Epithelial cell of proximal tubule (primary cell): ENCODE results near the gene RPS6KA1. TPM values are rescaled to one million over a fixed set of nuclear protein-coding genes. Genes with fewer than 3 reads are reported as not detected.

ENCODE experiments used
- DNase-seq: peaks from one replicate; pipeline ENCODE4 v3.0.0-alpha.2; 2011; ENCODE audit warnings: low read depth
- H3K4me3 ChIP-seq: 2 replicates; pipeline ENCODE4 v1.5.1; 2011; ENCODE audit warnings: low read depth, mild to moderate bottlenecking, low read length
- CTCF ChIP-seq: conservative IDR thresholded peaks from 2 replicates; pipeline ENCODE4 v1.5.1; 2012; ENCODE audit warnings: low read depth, mild to moderate bottlenecking, low read length
- total RNA-seq: library from RNA; depleted of rRNA; stranded (reverse); fragments of >200 nt; gene quantifications from 2 replicates; pipeline ENCODE4 v1.2.3, GENCODE V29; 2015

RPS6KA1 gene
- total RNA-seq, 1 donor from 2014 or later, result 66.5 TPM

GRCh38 chr1:26538480-26539412 is 9.2 kb downstream of the RPS6KA1 start:
- peak; percentile 68 for TF ChIP-seq CTCF
- H3K4me3 ChIP-seq, result no peak overlapping the region
- no peak for DNase-seq

- H3K4me3 ChIP-seq, result no peak overlapping the region
- no peak for TF ChIP-seq CTCF
- DNase-seq, result no peak
Measured at GRCh38 chr1:26539722-26540121, 10.2 kb downstream of the RPS6KA1 start.

- no peak overlapping the region for H3K4me3 ChIP-seq
- DNase-seq, result no peak
- no peak for TF ChIP-seq CTCF
Measured at GRCh38 chr1:26540351-26540750, 10.8 kb downstream of the RPS6KA1 start.

- H3K4me3 ChIP-seq, result no peak overlapping the region
- no peak for DNase-seq
- TF ChIP-seq CTCF, result no peak
Measured at GRCh38 chr1:26541431-26541815, 11.9 kb downstream of the RPS6KA1 start.

- DNase-seq, result no peak
- no peak for TF ChIP-seq CTCF
- H3K4me3 ChIP-seq, result no peak overlapping the region
Measured at GRCh38 chr1:26541816-26542711, 12.5 kb downstream of the RPS6KA1 start.

GRCh38 chr1:26542771-26543451 is 13.3 kb downstream of the RPS6KA1 start:
- H3K4me3 ChIP-seq, result no peak overlapping the region
- DNase-seq, result no peak
- no peak for TF ChIP-seq CTCF
